GDM1 (cell line): ENCODE results near the gene KCNT2.
"Not testable (repeated sequence)": the region's sequence is repeated elsewhere in the genome, so short reads cannot be mapped to it uniquely, and the experiment has no call there.

Experiments
- DNase-seq: peaks from one replicate; lab custom pipeline; 2025; lab: John Stamatoyannopoulos, UW

Gene KCNT2

DNA sequence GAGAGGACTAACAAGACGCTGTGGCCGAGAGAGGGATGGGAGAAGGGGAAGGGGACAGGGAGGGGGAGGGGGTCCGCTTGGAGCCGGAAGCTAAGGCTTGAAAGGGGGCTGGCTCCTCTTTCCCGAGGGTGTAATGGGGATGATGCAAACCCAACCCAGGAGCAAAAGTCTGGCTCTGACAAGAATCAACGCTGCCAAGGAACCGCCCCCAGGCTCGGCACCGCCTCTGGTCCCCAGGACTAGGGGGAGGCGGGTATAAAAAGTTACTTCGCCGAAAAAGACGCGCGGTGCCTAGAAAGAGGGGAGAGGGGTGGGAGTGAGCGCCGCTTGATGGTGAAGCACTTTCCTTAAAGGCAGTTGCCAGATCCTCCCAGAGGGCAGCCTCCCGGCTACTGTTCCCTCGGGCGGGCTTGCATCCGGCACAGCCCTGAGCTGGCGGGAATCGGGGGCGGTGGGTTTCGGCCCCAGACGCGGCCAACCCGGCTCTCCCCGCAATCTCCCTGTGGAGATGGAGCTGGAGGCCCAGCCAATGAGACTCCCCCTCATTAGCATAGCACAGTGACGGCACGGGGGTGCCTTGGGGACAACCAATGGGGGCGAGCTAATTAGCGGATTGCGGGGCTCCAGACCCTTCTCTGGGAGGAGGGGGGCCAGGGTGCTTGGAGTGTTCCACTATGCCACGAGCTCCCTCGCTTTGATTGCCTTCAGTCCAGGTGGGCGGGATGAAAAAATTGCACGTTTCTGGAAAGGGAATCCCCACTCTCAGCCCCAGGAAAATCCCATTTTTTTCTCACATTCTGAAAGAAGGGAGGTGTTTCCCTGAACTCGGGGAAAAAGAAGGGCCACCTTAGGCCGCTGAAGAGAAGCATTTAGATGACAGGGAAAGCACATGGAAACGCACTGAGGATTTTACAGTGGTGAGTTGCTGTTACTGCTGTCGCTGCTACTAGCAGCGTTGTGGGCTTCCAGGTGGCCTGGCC, at the start of gene KCNT2:
KCNT2 (minus strand) TSS at position 51 of the 980 bp plus-strand sequence. CDS start 131 bp downstream, outside the sequence.
- no peak for DNase-seq

DNA sequence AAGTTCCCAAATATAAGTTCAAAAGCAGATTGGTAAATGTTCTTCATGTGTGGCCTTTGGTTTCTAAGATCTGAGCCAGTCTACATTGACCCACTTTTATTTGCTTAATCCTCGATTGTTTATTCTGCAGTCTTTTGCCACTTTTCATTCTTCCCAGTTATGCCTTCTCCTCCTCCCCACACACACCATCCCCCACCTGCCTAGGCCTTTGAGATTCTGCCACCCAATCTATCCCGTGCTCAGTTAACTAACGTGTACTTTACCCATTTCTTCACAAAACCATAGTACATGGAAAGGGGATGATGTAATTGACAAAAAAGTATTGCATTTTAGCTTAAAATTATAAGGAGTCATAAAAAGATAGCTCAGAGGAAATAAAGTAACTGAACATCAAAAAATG, 47.3 kb upstream of the KCNT2 start:
- no peak for DNase-seq

DNA sequence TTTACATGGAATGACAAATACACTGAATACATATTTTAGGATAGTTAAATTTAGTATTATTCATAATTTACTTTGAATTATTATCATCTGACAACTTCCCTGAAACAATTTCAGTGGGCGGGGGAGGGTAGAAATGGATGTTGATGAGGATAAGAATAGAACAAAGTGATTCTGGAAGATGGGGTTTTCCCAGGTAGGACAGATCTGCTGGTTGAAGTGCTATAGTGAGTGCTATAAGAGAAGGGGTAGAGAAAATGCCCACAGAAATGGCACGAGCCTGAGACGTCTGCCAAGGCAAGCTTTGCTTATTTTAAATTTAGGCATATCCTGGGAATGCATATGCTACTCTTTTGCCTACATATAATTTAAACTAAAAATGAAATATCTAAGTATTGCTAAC, 46.8 kb upstream of the KCNT2 start:
- DNase-seq = no peak

DNA sequence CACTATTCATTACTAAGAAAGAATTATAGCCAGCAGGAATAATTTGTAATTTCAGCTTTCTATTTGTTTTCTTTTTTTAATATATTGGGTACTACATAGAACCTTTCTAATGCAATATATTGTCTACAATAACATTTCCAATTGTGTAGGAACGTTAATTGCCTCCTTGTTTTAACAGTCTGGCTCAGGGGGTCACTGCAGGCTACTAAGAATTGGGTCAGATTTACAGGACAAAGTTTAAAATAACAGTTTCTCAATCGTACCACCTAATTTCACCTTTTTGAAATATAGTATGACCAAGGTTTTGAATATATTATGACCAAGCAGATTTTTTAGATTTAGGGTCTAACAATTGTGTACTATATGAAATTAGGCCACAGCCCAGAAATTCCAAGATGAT, 46.0 kb upstream of the KCNT2 start:
- no peak for DNase-seq

DNA sequence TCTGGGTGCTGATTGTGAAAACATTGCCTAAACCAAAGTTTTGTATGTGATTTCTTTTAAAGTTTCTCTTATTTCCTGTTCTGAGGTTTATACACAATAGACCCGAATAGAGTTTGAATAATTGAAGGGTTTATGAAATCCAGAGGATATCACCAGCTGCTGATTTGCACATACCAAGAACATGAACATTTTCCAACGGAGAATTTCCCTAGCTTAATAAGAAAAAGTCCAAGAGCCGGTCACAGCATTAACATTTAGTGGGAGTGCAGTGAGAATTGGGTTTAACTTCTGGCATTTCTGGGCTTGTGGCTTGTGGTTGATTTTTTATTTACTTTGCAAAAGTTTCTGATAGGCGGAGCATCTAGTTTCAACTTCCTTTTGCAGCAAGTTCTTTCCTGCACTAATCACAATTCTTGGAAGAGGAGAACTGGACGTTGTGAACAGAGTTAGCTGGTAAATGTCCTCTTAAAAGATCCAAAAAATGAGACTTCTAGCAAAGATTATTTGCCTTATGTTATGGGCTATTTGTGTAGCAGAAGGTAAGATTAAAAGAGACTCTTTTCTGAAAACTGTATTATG, 43.5 kb upstream of the KCNT2 start, which contains the start of gene CFH:
CFH (plus strand) TSS at position 407 of the 579 bp plus-strand sequence; CDS start at position 482, 75 bp downstream.
- no peak for DNase-seq

DNA sequence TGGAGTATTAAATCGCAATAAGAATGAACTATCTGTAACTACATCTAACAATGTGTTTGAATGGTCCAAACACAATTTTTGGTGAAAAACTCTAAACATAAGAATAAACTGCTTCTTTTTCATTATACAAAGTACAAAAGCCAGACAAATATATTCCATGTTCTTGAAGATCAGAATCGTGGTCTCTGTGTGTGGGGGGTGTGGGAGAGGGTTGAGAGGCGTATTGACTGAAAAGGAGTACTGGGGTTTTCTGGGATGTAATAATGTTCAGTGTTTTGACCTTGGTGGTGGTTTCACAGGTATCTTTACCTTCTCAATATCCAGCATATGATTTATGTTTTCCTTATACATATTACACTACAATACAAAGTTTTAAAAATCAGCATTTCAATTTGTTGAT, 42.8 kb upstream of the KCNT2 start:
- no peak for DNase-seq

DNA sequence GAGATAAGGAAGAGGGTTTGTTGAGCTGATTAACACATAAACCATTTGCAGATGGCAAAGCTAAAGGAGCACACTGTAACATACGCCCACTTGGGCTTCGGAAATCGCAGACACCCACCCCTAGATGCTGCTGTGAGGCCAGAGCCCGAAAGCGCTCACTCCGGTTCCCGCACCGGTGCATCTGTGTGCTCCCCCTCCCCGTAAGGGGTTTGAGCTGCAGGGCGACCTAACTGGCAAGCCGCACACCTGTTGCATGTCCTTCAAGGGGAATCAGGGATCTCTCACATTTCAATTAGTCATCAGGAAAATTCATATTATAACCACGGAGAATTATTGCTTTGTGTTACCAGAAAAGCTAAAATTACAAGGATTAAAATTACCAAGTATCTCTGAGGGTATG, 42.2 kb upstream of the KCNT2 start:
- no peak for DNase-seq

DNA sequence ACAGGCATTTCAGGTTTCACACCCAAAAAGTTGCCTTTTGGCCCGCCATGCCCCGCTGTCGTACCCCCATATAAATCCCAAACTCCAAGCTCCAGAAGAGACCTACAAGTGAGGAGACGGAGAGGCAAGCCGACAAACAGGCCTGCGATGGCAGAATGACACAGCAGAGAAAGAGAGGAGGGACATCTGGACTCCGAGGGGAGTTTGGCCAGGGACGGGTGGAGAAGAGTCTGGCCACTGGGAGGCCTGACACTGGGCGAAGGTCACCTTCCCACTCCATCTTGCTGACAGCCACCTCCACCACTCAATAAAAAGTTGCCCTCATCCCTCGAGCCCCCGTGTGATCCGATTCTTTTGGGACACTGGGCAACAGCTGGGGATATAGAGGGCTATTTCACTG, 41.8 kb upstream of the KCNT2 start:
- no peak for DNase-seq

DNA sequence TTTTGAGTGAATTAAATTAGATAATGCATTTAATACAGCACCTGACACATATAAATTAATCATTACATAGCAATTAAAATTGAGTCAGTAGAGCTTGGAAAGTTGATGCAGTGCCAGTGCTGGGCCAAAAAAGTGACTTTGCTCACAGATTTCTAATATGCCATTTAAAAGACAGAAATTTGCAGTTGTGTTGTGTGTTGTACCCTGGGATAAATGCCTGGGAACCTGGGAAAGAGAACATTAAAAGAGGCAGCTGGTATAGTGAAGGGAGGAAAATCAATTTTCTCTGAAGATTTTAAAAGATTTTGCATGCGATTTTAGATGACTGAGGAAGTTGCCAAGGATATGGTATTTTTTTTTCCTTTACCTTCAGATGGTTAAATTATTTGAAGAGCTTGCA, 32.7 kb upstream of the KCNT2 start:
- no peak for DNase-seq

DNA sequence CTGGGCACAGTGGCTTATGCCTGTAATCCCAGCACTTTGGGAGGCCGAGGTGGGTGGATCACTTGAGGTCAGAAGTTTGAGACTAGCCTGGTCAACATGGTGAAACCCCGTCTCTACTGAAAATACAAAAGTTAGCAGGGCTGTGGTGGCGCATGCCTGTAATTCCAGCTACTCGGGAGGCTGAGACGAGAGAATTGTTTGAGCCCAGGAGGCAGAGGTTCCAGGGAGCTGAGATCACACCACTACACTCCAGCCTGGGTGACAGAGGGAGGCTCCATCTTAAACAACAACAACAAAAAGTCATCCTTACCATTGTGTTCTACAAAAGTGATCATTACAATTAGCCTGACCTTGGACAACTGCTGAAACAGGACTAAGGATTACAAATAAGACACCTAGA, 31.1 kb upstream of the KCNT2 start:
- not testable (repeated sequence) for DNase-seq

DNA sequence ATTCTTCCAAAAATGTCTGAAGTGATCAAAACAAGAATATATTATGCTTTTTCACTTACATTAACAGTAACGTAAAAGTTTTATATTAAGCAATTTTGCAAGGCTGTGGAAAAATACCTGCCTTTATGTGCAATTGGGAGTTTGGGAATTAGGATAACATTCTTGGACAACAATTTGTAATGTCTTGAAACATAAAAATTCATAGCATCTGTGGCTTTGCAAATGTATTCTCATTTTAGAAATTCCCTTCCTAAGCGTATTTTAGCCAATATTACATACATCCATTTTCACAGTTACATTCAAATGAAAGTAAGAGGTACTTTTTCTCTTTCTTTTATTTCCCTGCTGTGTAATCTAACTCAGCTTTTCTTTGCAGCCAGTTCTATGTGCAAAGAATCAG, 30.2 kb upstream of the KCNT2 start:
- no peak for DNase-seq

DNA sequence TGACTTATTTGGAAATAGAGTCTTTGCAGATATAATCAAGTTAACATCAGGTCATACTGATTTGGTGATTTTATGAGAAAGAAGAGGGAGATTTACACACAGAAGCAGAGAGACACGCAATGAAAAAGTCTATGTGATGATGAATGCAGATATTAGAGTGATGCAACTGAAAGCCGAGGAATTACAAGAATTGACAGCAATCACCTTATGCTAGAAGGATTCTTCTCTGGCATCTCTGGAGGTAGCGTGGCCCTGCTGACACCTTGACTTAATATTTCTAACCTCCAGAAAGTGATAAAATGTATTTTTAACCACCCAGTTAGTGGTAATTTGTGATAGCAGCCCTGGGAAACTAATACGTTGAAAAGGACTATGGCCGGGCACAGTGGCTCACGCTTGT, 29.4 kb upstream of the KCNT2 start:
- DNase-seq = no peak

DNA sequence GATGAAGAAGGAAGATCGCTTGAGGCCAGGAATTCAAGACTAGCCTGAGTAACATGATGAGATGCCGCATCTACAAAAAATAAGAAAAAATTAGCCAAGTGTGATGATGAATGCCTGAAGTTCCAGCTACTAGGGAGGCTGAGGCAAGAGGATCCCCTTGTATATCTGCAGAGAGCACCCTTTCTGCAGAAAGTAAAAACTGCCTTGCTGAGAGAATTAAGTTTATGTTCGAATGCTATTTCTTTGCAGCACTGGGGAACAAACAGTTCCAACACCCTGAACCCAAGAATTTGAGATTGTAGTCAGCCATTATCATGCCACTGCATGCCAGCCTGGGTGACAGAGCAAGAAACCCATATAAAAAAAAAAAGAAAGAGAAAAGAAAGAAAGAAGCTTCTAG, 20.6 kb upstream of the KCNT2 start:
- no peak for DNase-seq

DNA sequence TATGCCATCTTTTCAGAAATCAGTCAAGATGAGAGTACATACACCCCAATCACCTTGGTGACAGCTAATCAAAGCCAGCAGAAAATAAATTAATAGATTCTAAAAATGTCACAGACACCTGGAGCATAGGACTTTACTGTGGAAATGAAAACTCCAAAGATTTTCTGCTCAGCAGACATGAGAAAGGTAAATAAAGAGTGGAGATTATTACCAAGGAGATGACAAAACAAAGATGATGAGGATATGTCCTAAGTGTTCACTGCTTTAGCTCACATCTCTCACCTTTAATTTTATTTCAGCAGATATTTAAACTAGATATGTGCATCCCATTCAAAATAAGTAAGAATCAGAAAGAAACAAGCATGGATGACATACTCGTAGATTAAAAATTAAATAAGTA, 14.8 kb upstream of the KCNT2 start:
- DNase-seq = no peak

DNA sequence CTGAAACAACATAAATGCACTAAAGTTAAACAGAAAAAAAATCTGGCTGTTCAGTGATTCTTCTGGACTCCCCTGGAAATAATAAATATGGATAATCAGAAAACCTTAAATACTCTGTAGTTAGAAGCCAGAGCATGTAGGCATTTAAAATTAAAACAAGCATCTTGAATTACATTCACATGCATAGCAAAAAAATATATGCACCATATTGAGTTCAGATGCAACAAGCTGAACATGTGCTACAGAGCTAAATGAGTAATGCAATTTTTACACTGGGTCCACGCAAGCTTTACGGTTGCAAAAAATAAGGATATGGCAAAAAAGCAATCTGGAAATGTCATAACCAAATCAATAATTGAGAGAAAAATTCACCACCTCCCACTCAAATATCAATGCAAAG, 11.5 kb upstream of the KCNT2 start:
- DNase-seq = no peak

DNA sequence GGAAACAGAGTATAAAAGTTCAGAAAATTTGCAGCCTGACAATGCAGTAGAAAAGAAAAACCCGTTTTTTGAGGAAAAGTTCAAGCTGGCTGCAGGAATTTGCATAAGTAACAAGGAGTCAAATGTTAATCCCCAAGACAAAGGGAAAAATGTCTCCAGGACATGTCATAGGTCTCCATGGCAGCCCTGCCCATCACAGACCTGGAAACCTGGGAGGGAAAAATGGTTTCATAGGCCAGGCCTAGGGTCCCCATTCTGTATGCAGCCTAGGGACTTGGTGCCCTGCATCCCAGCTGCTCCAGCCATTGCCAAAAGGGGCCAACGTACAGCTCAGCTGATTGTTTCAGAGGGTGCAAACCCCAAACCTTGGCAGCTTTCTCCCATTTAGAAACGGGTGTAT, 3.6 kb upstream of the KCNT2 start:
- DNase-seq = no peak

DNA sequence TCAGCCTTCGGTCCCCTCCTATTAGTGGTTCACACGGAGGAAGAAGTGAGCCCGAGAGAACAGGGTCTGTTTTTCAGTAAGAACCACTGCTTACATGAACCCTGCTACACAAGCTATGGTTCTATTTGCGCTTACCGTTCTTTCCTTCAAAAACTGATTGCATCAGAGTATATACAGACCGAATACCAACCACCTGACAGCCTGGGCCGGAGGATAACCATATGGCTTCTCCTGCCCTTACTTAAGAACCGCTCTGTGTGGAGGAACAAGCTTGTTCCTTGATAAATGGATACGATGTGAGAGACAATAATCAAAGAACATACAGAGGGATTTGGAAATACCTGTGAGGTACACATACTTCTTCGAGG, 1.1 kb upstream of the KCNT2 start:
- no peak for DNase-seq

DNA sequence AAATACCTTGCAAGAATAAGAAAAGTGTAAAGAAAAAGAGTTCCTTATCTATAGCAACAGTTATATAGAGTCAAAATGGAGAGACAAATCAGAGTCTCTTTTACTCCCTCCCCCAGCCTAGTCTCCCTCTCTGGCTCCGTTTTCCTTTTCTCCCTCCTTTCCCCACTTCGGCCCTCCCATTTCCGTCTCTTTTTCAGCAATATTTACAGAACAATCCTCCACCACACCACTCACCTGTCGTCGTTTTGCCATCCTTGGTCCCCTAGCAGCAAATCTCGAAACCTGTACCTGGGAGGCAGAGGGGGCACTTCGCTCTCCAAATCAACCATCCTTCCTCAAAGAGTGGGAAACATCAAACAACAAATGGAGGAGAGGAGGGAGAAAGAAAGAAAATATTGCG, 259 bp downstream of the KCNT2 start:
- no peak for DNase-seq

DNA sequence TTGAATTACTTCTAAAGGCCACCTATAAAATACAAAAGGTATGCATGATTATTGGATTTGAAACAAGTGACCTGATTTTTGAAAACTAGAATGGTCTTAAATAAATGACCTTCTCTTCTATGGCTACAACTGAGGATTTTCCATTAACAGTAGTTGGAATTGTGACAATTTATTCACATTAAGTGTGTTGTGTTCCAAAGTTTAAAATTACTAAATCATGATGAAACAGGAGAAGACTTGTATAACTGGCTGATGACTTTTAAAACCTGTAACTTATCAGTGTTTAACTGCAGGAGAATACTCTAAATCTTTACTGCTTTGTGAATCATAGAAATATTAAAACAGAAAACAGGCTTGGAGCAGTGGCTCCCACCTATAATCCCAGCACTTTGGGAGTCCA, 4.6 kb downstream of the KCNT2 start:
- no peak for DNase-seq

DNA sequence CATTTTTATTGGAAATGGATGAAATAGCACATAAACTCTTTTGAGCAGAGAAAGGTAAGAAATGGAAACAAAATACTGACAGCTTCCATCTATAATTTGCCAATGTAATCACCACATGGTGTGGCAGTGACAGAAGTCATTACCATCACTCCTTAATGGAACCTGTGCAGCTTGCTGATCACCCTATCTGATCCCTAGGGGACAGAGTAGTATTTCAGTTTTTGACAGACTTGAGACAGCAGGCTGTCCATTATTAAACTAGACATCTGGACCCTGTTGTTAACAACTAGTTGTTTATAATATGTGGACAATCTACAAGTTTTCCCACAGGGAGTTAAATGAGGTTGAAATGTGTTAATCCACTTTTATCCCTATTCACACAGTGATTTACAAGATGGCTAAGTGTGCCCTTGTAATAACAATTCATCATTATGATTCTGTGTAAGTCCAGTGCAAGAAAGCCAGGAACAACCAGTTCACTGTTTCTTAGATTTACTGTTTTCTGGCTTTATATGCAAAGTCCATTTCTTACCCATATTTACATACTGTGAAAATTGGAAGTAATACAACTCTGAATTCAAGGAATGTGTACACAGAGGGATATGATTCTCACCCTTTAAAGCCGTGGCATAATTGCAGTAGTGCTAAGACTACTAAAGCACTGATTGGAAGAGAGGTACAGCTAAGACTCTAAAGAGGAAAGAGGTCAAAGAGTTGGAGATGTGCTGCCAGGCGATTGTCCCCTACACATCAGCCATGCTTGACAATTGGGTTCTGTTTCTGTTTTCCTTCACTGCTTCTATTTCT, 9.1 kb downstream of the KCNT2 start:
- DNase-seq = no peak

DNA sequence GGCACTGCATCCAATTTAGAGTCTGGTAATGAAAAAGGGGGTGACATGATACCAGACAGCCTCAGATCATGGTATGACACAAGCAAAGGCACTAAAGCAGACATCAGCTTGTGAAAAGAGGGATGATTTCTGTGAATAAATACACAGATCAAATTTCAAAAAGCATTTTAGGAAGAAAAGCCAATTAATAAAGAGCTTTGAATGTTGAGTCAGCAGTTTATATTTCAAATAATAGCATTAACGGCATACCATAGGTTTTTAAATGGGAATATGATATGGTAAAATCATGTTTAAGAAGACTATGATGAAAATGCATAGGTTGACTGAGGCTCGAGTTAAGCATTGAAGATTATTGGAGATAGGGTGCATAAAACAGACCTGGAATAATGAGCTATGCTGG, 13.5 kb downstream of the KCNT2 start:
- DNase-seq = no peak

DNA sequence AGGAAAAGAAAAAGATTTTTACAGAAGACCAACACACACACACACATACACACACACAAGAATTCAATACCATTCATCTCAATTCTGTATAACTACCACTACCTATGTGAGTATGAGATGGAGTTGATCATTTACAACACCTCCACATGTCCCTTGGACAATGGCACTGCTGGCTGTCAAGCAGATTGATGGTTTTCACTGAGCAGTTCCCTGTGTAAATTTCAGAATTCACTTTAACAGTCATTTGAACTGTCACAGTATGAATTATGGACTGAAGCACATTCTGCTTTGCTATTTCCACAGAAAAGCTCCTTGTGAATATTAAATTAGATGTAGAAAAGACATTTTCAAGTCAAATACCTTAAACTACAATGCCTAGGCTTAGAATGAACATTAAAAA, 14.3 kb downstream of the KCNT2 start:
- no peak for DNase-seq

DNA sequence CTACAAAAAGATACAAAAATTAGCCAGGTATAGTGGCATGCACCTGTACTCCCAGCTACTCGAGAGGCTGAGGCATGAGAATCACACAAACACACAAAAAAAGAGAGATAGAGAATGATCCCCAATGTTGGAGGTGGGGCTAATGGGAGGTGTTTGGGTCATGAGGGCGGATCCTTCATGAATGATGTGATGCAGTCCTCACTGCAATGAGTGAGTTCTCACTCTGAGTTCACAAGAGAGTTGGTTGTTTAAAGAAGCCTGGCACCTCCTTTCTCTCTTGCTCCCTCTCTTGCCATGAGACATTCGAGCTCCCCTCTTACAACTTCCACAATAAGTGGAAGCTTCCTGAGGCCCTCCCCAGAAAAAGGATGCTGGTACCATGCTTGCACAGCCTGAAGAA, 17.3 kb downstream of the KCNT2 start:
- DNase-seq = no peak
